ENCODE data around the gene CRYBB1. TPM values are rescaled to one million over a fixed set of nuclear protein-coding genes. Genes with fewer than 3 reads are reported as not detected.

CRYBB1 gene
- total and polyA plus RNA-seq, 2 experiments from 2014 or later: 1.6 to 3.7 TPM

GRCh38 chr22:26587991-26588613, 29.7 kb downstream of the CRYBB1 start (continued):
- no peak for TF ChIP-seq ZNF462 (CRISPR knock-in tag; IDR thresholded peaks at IDR 0.05)
- TF ChIP-seq ZNF331 (CRISPR knock-in tag; IDR thresholded peaks at IDR 0.05; ENCODE audit: low read depth): no peak
- TF ChIP-seq EZH2 (IDR thresholded peaks at IDR 0.05; ENCODE audit: low read depth, unreplicated experiment): no peak
- TF ChIP-seq JUNB (IDR thresholded peaks at IDR 0.05; ENCODE audit: unreplicated experiment): no peak
- TF ChIP-seq POLR2AphosphoS5 (IDR thresholded peaks at IDR 0.05; ENCODE audit: low read depth): no peak
- TF ChIP-seq STAT1 (IDR thresholded peaks at IDR 0.05; ENCODE audit: unreplicated experiment): no peak

- Histone ChIP-seq H3K4me1 (ENCODE audit: insufficient read depth) (peaks cover 52% of the 10 kb centered on the region), H3K36me3 (ENCODE audit: insufficient read depth) (peaks cover 3% of the 10 kb centered on the region; the same call in 1 of the 2 replicates), H3K27ac (ENCODE audit: low read depth) (peak overlapping the region; percentile 70; the same call in 1 of the 2 replicates), H4K20me1 (replicated peaks; ENCODE audit: insufficient read depth) (peaks cover 50% of the 10 kb centered on the region), H3K4me3 (no peak overlapping the region), H3K4me2 (peak overlapping the region; percentile 57; the same call in 1 of the 2 replicates), H3K27me3 (ENCODE audit: insufficient read depth) (no peaks in the 10 kb centered on the region), H3K79me2 (replicated peaks; ENCODE audit: insufficient read depth) (peaks cover 80% of the 10 kb centered on the region), H3K9me2 (ENCODE audit: insufficient read depth) (no peaks in the 10 kb centered on the region), H3F3A (replicated peaks; ENCODE audit: low read depth) (peaks cover 19% of the 10 kb centered on the region; the same call in 1 of the 2 replicates), H2AFZ (no peak overlapping the region)
- Mint-ChIP-seq H3K27ac (peak overlapping the region; percentile 2; the same call in 1 of the 2 replicates), H3K9me3 (no peaks in the 10 kb centered on the region; the same call in 2 of the 3 replicates), H3K4me1 (peaks cover 50% of the 10 kb centered on the region), H3K36me3 (ENCODE audit: low read depth) (peaks cover 50% of the 10 kb centered on the region), H3K4me3 (no peak overlapping the region), H3K27me3 (ENCODE audit: insufficient read depth, low read depth, poor library complexity) (peaks cover 12% of the 10 kb centered on the region)
- no peak for ATAC-seq
- no peak for TF ChIP-seq STAT1 (IDR thresholded peaks at IDR 0.05; ENCODE audit: unreplicated experiment)
- DNase-seq (ENCODE audit: low spot score): no peak
These were observed 31.1 kb downstream of the CRYBB1 start for GRCh38 chr22:26586556-26587325.
